HG02884 (cell line): ENCODE data around the gene UTP4.

Experiments used
- ATAC-seq: cut with Tn5 transposase; IDR thresholded peaks from one replicate; pipeline ENCODE4 v1.9.1; 2021; ENCODE audit warnings: mild to moderate bottlenecking, moderate library complexity; ENCODE audit not compliant: unreplicated experiment

Gene UTP4

GRCh38 chr16:69169607-69170352, 37.3 kb downstream of the UTP4 start:
- no peak for ATAC-seq

DNA sequence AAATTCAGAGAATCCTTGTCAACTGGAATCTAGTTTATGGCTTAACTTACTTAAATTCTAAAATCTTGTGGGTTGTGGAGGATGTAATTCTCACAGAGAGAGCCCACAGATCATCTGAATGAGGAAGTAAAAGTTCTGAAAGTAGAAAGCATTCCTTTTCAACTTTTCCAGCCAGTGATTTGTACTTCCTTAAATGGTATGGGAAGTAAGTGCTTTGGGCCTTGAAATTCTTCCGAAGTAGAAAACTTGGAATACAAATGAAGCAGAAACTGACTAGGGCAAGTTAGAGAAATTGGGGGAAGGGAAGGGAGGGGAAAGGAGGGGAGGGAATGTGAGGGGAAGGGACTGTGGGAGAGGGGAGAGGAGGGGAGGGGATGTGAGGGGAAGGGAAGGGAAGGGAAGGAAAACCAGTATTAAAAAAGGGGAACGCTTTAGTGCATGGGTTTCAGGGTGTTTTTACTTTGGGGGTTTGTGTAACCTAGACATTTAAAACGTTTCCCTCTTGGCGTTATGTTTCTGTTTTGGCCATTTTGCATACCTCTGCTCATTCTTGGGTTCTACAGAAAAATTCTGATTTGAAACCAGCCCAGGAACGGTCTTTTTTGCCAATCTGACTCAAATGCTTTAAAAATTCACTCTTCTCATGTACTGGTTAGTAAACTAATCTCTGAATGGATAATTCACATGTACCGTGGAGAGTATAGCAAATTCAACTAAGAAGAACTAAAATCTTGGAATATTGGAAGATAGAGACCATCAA, 39.1 kb downstream of the UTP4 start:
- no peak for ATAC-seq

GRCh38 chr16:69176033-69176800, 43.8 kb downstream of the UTP4 start:
- no peak for ATAC-seq

- ATAC-seq: no peak
These were observed 47.0 kb downstream of the UTP4 start for GRCh38 chr16:69179328-69180010.

DNA sequence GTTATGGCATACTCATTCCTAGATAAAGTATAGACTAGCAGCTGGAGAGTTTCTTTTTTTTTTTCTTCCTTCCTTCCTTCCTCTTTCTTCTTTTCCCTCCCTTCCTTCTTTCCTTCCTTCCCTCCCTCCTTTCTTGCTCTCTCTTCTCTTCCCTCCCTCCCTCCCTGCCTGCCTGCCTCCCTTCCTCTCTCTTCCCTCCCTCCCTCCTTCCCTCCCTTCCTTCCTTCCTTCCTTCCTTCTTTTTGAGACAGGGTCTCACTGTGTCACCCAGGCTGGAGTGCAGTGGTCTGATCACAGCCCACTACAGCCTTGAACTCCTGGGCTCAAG, 47.5 kb downstream of the UTP4 start:
- no peak for ATAC-seq

- ATAC-seq: no peak
These were observed 50.4 kb downstream of the UTP4 start for GRCh38 chr16:69182730-69183416.

DNA sequence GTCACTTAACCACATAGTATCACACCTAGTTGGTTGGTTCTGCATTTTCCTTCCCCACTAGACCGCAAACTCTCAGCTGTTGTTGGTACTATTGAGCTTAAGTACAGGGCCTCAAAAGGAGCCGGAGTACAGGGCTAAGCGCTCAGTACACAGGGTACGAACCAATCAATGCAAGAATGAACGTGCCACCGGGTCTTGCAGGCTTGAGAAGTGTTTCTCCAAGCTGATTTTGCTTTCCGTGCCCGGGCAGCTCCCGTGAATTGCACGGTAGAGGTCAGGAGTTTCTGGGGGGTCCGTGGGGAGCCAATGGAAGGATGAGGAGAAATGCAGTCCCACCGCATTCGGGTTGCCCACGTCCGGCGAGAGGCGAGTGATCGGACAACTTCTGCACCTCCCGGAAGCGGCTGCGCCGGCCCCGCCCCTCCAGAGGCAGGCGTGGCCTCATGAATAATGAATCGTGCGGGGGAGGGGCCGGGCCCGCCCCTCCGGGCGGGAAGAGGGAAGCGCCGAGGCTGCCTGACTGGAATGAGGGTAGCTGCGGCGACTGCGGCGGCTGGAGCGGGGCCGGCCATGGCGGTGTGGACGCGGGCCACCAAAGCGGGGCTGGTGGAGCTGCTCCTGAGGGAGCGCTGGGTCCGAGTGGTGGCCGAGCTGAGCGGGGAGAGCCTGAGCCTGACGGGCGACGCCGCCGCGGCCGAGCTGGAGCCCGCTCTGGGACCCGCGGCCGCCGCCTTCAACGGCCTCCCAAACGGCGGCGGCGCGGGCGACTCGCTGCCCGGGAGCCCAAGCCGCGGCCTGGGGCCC, 54.4 kb downstream of the UTP4 start, which contains the start of gene SNTB2:
TSS of gene SNTB2 (plus strand) at position 523 of the 804 bp plus-strand sequence. CDS start at position 526, 3 bp downstream.
- peak; percentile 77 for ATAC-seq

GRCh38 chr16:69187446-69188235, 55.2 kb downstream of the UTP4 start:
- ATAC-seq: peak; percentile 14

GRCh38 chr16:69188236-69188549, 55.7 kb downstream of the UTP4 start:
- no peak for ATAC-seq

- ATAC-seq: no peak
These were observed 56.3 kb downstream of the UTP4 start for GRCh38 chr16:69188716-69189115.

DNA sequence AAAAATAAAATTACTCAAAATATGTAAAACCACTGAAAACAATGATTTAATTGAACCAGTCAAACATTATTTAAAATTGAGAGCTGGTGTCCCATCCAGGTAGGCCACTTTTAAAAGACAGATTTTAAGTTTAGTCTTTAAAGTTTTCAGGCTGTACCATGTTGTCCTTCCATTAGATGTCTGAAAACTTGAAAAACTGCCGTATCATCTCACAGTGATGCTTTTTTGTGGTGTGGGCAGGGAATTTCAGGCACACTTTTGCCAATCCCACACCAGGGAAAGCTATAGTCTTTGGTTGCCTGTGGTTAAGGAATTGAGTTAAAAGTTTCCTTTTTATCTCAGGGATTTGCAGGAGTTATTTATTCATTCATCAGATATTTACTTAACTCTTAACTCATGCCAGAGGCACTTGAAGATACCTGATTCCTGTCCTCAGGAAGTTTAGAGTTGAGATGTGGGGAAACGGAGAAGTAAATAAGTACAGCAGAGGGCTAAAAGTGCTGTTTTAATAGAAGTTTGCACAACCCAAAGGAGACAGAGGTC, 57.7 kb downstream of the UTP4 start:
- ATAC-seq: no peak

DNA sequence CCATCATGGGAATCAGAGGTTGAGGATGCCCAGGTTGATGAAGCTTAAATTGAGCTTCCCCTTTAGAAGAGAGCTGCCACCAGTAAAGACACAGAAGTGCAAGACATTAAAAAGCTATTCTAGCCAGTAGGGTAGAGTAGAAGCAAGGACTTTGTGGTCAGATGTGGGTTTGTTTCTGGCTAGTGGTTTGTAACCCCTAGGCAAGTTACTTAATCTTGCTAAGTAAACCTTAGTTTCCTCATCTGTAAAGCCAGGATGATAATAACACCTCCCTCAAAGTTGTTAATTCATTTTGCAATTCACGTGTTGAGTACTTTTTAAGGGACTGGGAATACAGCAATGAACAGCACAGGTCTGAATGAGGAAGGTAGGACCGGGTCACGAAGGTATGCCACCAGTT, 58.1 kb downstream of the UTP4 start:
- no peak for ATAC-seq

GRCh38 chr16:69191136-69191535, 58.7 kb downstream of the UTP4 start:
- ATAC-seq: no peak

DNA sequence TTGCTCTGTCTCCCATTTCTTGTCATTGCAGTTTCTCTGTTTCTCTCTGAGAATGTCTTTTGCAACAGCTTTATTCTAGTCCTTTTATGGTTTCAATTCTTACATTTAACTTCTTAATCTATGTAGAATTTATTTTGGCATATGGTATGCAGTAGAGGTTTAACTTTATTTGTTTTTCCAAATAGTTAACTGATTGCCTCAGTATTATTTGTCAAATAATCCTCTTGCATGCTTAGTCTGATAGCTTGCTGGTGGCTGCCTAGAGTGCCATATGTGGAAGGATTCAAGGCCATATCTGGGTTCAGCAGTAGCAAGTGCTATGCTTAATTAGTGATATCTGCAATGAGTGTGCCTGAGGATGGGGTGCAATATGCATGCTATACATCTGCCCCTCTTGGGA, 61.4 kb downstream of the UTP4 start:
- no peak for ATAC-seq

DNA sequence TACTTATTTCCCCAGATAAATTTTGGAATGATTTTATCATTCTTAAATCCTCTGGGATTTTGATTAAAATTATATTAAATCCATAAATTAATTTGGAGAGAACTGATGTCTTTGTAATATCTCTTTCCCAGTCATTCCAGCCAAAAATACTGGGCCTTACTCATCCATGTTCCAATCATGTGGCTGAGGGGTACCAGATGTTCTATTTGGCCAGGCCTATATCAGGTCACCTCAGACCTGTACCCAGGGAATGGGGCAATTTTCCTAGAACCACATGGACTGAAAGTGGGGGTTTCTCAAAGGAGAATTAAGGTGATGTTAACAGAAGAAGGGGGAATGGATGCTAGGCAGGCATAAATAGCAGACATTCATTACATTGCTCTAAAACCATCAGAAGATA, 62.0 kb downstream of the UTP4 start:
- no peak for ATAC-seq

- no peak for ATAC-seq
These were observed 63.0 kb downstream of the UTP4 start for GRCh38 chr16:69195369-69196029.

DNA sequence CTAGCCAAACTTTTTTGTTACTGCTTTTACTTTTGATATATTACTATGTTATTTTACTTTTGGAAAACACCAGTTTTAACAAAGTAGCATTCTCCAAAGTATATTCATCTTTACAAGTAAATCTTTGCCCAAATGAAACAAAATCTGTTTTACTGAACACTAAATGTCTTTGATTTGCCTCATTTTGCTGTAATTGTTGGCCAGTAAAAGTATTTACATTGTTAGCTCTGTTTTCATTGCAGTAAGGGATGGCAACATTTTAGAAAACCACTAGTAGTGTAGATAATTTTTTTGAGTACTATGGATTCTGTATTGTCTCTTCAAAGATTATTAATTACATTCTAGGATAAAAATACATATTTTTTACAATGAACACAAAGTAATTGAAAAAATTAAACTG, 65.1 kb downstream of the UTP4 start:
- ATAC-seq: no peak

DNA sequence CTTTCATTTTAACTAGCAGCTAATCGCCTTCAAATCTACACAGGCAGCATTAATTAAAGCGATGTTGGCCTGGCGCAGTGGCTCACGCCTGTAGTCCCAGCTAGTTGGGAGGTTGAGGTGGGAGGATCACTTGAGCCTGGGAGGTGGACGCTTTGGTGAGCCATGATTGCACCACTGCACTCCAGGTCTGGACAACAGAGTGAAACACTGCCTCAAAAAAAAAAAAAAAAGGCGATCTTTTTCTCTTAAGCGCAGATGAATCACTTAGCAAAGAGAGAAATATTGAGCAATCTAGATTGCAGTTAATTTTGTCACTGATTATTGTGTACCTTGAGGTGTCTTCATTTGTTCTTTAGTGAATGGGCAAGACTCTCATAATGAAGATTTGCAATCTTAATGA, 66.9 kb downstream of the UTP4 start:
- ATAC-seq: no peak
